Keratinocyte (primary cell): ENCODE results near the gene LTBP2. TPM values are rescaled to one million over a fixed set of nuclear protein-coding genes. Genes with fewer than 3 reads are reported as not detected.

Experiments
- DNase-seq: peaks from one replicate; pipeline ENCODE4 v3.0.0-alpha.2; 2011; ENCODE audit warnings: low read depth, missing footprints, low spot score
- FAIRE-seq: peaks from 2 replicates; lab custom pipeline; 2011; peaks lifted over from hg19 to GRCh38; lab: Jason Lieb, UNC
- H2AFZ ChIP-seq: 2 replicates; pipeline ENCODE4 v1.6.0; 2012; ENCODE audit warnings: low read length, control low read depth, inconsistent platforms; ENCODE audit not compliant: control insufficient read depth
- H3K27ac ChIP-seq: 2 replicates; pipeline ENCODE4 v1.5.1; 2011; ENCODE audit warnings: low read length; ENCODE audit not compliant: control insufficient read depth, insufficient read depth
- H3K27me3 ChIP-seq: 3 replicates; pipeline ENCODE4 v1.6.0; 2011; ENCODE audit warnings: low read length; ENCODE audit not compliant: control insufficient read depth, insufficient read depth; ENCODE audit errors: extremely low read depth
- H3K36me3 ChIP-seq, 2 experiments: 2 replicates in 1 of 2; 3 replicates in 1 of 2; pipeline ENCODE4 v1.5.1; 2011; ENCODE audit warnings: low read length in 2 of 2, mild to moderate bottlenecking in 1 of 2; ENCODE audit not compliant: control insufficient read depth in 2 of 2, insufficient read depth in 2 of 2; ENCODE audit errors: extremely low read depth in 1 of 2
- H3K4me1 ChIP-seq: 3 replicates; pipeline ENCODE4 v1.5.1; 2011; ENCODE audit warnings: low read length; ENCODE audit not compliant: control insufficient read depth, insufficient read depth; ENCODE audit errors: extremely low read depth
- H3K4me2 ChIP-seq: 3 replicates; pipeline ENCODE4 v1.6.0; 2011; ENCODE audit warnings: low read depth, low read length; ENCODE audit not compliant: control insufficient read depth, insufficient read depth; ENCODE audit errors: extremely low read depth
- H3K4me3 ChIP-seq, 3 experiments: fragments of 200-600 bp in 1 of 3; sonication (generic) in 1 of 3; 2 replicates in 2 of 3; 3 replicates in 1 of 3; pipeline ENCODE4 v1.5.1; 2011 to 2016; ENCODE audit warnings: low read length in 3 of 3, mild to moderate bottlenecking in 3 of 3, control low read depth in 2 of 3, inconsistent platforms in 1 of 3, low read depth in 1 of 3, mixed read lengths in 1 of 3, mixed run types in 1 of 3, moderate library complexity in 1 of 3; ENCODE audit not compliant: control insufficient read depth in 2 of 3, insufficient read depth in 2 of 3; ENCODE audit errors: extremely low read depth in 1 of 3
- H3K79me2 ChIP-seq: 2 replicates; pipeline ENCODE4 v1.6.0; 2012; ENCODE audit warnings: low read length; ENCODE audit not compliant: control insufficient read depth, insufficient read depth
- H3K9ac ChIP-seq: 3 replicates; pipeline ENCODE4 v1.6.0; 2011; ENCODE audit warnings: low read length; ENCODE audit not compliant: control insufficient read depth, insufficient read depth; ENCODE audit errors: extremely low read depth
- H3K9me1 ChIP-seq: 3 replicates; pipeline ENCODE4 v1.6.0; 2011; ENCODE audit warnings: low read length; ENCODE audit not compliant: control insufficient read depth, insufficient read depth; ENCODE audit errors: extremely low read depth
- H3K9me3 ChIP-seq: 2 replicates; pipeline ENCODE4 v1.5.1; 2012; ENCODE audit warnings: low read depth, low read length; ENCODE audit not compliant: control insufficient read depth
- H4K20me1 ChIP-seq: 3 replicates; pipeline ENCODE4 v1.6.0; 2011; ENCODE audit warnings: low read length; ENCODE audit not compliant: control insufficient read depth, insufficient read depth; ENCODE audit errors: extremely low read depth
- EZH2 ChIP-seq: IDR thresholded peaks from one replicate; pipeline ENCODE4 v1.6.1; 2012; ENCODE audit warnings: inconsistent platforms, mild to moderate bottlenecking, low read length, moderate library complexity
- dilution Hi-C: fragments of 300-500 bp; cut with MboI; formaldehyde crosslinking; loops from one replicate; pipeline ENCODE4 v1.7.0; 2020; ENCODE audit warnings: low sequenced_read_pairs; ENCODE audit not compliant: extremely low pct_ligation_motif_present
- polyA plus RNA-seq, 5 experiments: library from polyadenylated mRNA; depleted of rRNA in 3 of 5; stranded (reverse) in 3 of 5; stranded (forward) in 1 of 5; unstranded in 1 of 5; fragments of >200 nt; gene quantifications; 1 replicate in 1 of 5; 2 replicates in 3 of 5; 3 replicates in 1 of 5; pipeline versions ENCODE4 v1.2.1 to v1.2.3, GENCODE V29; 2011 to 2012; ENCODE audit warnings: missing spikeins in 2 of 5, low read depth in 1 of 5, low replicate concordance in 1 of 5
- TF ChIP-seq, protein P1 (sequence below), 3 experiments: IDR thresholded peaks in 1 of 3; conservative IDR thresholded peaks in 1 of 3; optimal IDR thresholded peaks in 1 of 3; 2 replicates in 2 of 3; 3 replicates in 1 of 3; pipeline versions ENCODE3 to v1.5.1; 2011; ENCODE audit warnings: low read length in 3 of 3, mild to moderate bottlenecking in 3 of 3, moderate library complexity in 2 of 3, control low read depth in 1 of 3, inconsistent platforms in 1 of 3; ENCODE audit not compliant: insufficient read depth in 2 of 3; ENCODE audit errors: extremely low read depth in 1 of 3

Gene LTBP2
- polyA plus RNA-seq, 1 donor (not counting 4 experiments of a cell fraction or from before 2014, with no cell fraction given): 23.9 TPM

DNA sequence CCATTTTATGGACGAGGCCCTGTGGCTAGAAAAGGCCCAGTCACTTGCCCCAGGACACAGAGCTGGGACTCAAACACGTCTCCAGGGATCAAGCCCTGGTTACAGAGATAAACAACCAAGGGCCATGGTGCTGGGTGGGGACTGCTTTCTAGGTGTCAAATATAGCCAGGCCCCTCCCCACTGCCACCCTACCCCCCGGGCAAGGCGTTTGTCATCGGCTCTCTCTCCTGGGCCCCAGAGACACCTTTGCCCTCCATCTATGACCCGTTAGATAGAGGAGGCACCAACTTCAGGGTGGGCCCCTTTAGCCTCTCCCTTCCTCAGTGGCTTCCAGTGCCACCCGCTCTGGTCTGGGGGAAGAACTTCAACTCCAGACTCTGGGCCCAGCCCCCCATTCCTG lies 18.0 kb downstream of the LTBP2 start:
- H3K4me1 ChIP-seq: peaks cover 34% of the 10 kb centered on the region
- no peaks in the 10 kb centered on the region for H3K27me3 ChIP-seq
- no peak overlapping the region for H3K4me3 ChIP-seq
- no peak overlapping the region for H3K9ac ChIP-seq
- no peak for DNase-seq
- H3K36me3 ChIP-seq: peaks cover 2 to 23% of the 10 kb centered on the region in 2 experiments
- no peak for FAIRE-seq
- H3K9me1 ChIP-seq: no peaks in the 10 kb centered on the region
- TF ChIP-seq, protein P1, sequence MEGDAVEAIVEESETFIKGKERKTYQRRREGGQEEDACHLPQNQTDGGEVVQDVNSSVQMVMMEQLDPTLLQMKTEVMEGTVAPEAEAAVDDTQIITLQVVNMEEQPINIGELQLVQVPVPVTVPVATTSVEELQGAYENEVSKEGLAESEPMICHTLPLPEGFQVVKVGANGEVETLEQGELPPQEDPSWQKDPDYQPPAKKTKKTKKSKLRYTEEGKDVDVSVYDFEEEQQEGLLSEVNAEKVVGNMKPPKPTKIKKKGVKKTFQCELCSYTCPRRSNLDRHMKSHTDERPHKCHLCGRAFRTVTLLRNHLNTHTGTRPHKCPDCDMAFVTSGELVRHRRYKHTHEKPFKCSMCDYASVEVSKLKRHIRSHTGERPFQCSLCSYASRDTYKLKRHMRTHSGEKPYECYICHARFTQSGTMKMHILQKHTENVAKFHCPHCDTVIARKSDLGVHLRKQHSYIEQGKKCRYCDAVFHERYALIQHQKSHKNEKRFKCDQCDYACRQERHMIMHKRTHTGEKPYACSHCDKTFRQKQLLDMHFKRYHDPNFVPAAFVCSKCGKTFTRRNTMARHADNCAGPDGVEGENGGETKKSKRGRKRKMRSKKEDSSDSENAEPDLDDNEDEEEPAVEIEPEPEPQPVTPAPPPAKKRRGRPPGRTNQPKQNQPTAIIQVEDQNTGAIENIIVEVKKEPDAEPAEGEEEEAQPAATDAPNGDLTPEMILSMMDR (optimal IDR thresholded peaks at IDR 0.05 in 1 of 3, IDR thresholded peaks at IDR 0.05 in 1 of 3, conservative IDR thresholded peaks at IDR 0.05 in 1 of 3; ENCODE audit: extremely low read depth in 1 of 3, insufficient read depth in 2 of 3, low read length in 3 of 3): no peak
- no peak for TF ChIP-seq EZH2
- H2AFZ ChIP-seq: no peak overlapping the region
- H3K4me2 ChIP-seq: no peak overlapping the region
- no peak overlapping the region for H3K27ac ChIP-seq
- dilution Hi-C loops: no loop called here
- H3K79me2 ChIP-seq: peaks cover 24% of the 10 kb centered on the region
- H4K20me1 ChIP-seq: no peaks in the 10 kb centered on the region
- H3K9me3 ChIP-seq: no peaks in the 10 kb centered on the region

DNA sequence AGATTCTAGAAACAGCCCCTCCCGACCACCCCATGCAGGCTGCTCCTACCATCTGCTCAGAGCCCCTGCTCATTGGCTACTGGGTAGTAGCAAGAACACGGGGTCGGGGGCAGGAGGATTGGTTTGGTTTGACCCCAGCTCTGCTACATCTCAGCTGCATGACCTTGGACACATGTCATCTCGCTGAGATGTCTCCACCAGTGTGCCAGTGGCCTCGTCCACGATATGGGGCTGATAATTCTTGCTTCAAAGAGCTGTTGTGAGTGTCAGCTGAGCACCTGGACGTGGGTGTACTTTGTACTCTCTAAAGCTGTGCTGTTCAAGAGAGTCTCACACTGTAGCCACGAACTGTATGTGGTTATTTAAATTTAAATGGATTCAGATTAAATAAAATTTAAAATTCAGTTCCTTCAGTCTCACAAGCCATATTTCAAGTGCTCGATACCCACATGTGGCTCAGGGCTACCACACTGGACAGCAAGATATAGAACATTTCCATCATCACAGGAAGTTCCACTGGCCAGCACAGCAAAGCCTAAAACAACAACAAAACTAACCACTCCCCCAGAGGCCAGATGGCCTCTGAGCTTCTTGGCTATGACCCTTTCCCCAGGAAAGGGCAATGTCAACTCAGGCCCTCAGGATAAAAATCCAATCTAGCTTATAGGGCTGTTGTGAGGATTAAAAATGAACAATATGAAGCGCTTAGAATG lies 18.6 kb downstream of the LTBP2 start:
- TF ChIP-seq, protein P1 (optimal IDR thresholded peaks at IDR 0.05 in 1 of 3, IDR thresholded peaks at IDR 0.05 in 1 of 3, conservative IDR thresholded peaks at IDR 0.05 in 1 of 3; ENCODE audit: extremely low read depth in 1 of 3, insufficient read depth in 2 of 3, low read length in 3 of 3): no peak
- TF ChIP-seq EZH2: no peak
- no peak overlapping the region for H3K4me2 ChIP-seq
- H4K20me1 ChIP-seq: no peaks in the 10 kb centered on the region
- peaks cover 2 to 24% of the 10 kb centered on the region in 2 experiments for H3K36me3 ChIP-seq
- H3K27ac ChIP-seq: no peak overlapping the region
- FAIRE-seq: no peak
- H3K4me3 ChIP-seq: no peak overlapping the region
- H3K4me1 ChIP-seq: peaks cover 38% of the 10 kb centered on the region
- no peaks in the 10 kb centered on the region for H3K9me3 ChIP-seq
- no peak overlapping the region for H3K9ac ChIP-seq
- dilution Hi-C loops: no loop called here
- no peak for DNase-seq
- no peak overlapping the region for H2AFZ ChIP-seq
- peaks cover 26% of the 10 kb centered on the region for H3K79me2 ChIP-seq
- H3K9me1 ChIP-seq: no peaks in the 10 kb centered on the region
- no peaks in the 10 kb centered on the region for H3K27me3 ChIP-seq
